H9 (cell line): ENCODE measurements around the gene SFMBT2. TPM values are rescaled to one million over a fixed set of nuclear protein-coding genes. Genes with fewer than 3 reads are reported as not detected.

Source experiments
- DNase-seq: peaks from one replicate; pipeline ENCODE4 v3.0.0-alpha.2; 2017
- H2AFZ ChIP-seq: one replicate; pipeline ENCODE4 v1.6.1; 2013; ENCODE audit warnings: mild to moderate bottlenecking, low read length, control low read depth, moderate library complexity
- H2AK5ac ChIP-seq: 2 replicates; pipeline ENCODE4 v1.6.1; 2013; ENCODE audit warnings: low read length, control low read depth, mixed read lengths; ENCODE audit not compliant: insufficient read length
- H2BK120ac ChIP-seq: one replicate; pipeline ENCODE4 v1.6.1; 2013; ENCODE audit warnings: low read depth, mild to moderate bottlenecking, low read length, control low read depth, inconsistent platforms; ENCODE audit not compliant: poor library complexity, severe bottlenecking
- H2BK12ac ChIP-seq: 2 replicates; pipeline ENCODE4 v1.6.1; 2013; ENCODE audit warnings: low read length, control low read depth, mixed read lengths, low read depth; ENCODE audit not compliant: insufficient read length
- H2BK15ac ChIP-seq: 2 replicates; pipeline ENCODE4 v1.6.1; 2013; ENCODE audit warnings: low read depth, low read length, control low read depth
- H2BK20ac ChIP-seq: one replicate; pipeline ENCODE4 v1.6.1; 2013; ENCODE audit warnings: low read depth, mild to moderate bottlenecking, low read length, control low read depth, inconsistent platforms; ENCODE audit not compliant: poor library complexity, severe bottlenecking
- H2BK5ac ChIP-seq: 2 replicates; pipeline ENCODE4 v1.6.1; 2013; ENCODE audit warnings: low read length, control low read depth, mixed read lengths; ENCODE audit not compliant: insufficient read length
- H3K14ac ChIP-seq: 2 replicates; pipeline ENCODE4 v1.6.1; 2013; ENCODE audit warnings: low read length, control low read depth; ENCODE audit not compliant: insufficient read depth
- H3K18ac ChIP-seq: 2 replicates; pipeline ENCODE4 v1.6.1; 2013; ENCODE audit warnings: low read depth, mild to moderate bottlenecking, mixed read lengths, low read length, control low read depth; ENCODE audit not compliant: insufficient read length
- H3K23ac ChIP-seq: 2 replicates; pipeline ENCODE4 v1.6.1; 2013; ENCODE audit warnings: low read length, control low read depth, mixed read lengths, low read depth; ENCODE audit not compliant: insufficient read length
- H3K23me2 ChIP-seq: 2 replicates; pipeline ENCODE4 v1.6.1; 2013; ENCODE audit warnings: low read depth, mild to moderate bottlenecking, mixed read lengths, low read length, control low read depth; ENCODE audit not compliant: insufficient read length, poor library complexity, severe bottlenecking
- H3K27ac ChIP-seq: 2 replicates; pipeline ENCODE4 v1.5.1; 2013; ENCODE audit warnings: low read length, control low read depth, mixed read lengths, low read depth; ENCODE audit not compliant: insufficient read length
- H3K27me3 ChIP-seq: 2 replicates; pipeline ENCODE4 v1.6.1; 2013; ENCODE audit warnings: low read length, control low read depth, inconsistent platforms; ENCODE audit not compliant: insufficient read depth
- H3K4ac ChIP-seq: 2 replicates; pipeline ENCODE4 v1.6.1; 2013; ENCODE audit warnings: low read depth, mild to moderate bottlenecking, control low read depth, inconsistent platforms, low read length, moderate library complexity
- H3K4me1 ChIP-seq: 2 replicates; pipeline ENCODE4 v1.6.1; 2013; ENCODE audit warnings: low read length, control low read depth, inconsistent platforms; ENCODE audit not compliant: insufficient read depth
- H3K4me2 ChIP-seq: 2 replicates; pipeline ENCODE4 v1.6.1; 2013; ENCODE audit warnings: low read length, control low read depth, mixed read lengths; ENCODE audit not compliant: insufficient read length, insufficient read depth
- H3K56ac ChIP-seq: 2 replicates; pipeline ENCODE4 v1.6.1; 2013; ENCODE audit warnings: low read depth, mild to moderate bottlenecking, mixed read lengths, low read length, control low read depth; ENCODE audit not compliant: insufficient read length
- H3K79me1 ChIP-seq: 2 replicates; pipeline ENCODE4 v1.6.1; 2013; ENCODE audit warnings: low read depth, mild to moderate bottlenecking, moderate library complexity, low read length, control low read depth, inconsistent platforms; ENCODE audit not compliant: insufficient read depth, poor library complexity, severe bottlenecking
- H3K79me2 ChIP-seq: 2 replicates; pipeline ENCODE4 v1.6.1; 2013; ENCODE audit warnings: low read length, control low read depth, inconsistent platforms; ENCODE audit not compliant: insufficient read depth
- H3K9ac ChIP-seq: 2 replicates; pipeline ENCODE4 v1.6.1; 2013; ENCODE audit warnings: low read length, control low read depth, mixed read lengths; ENCODE audit not compliant: insufficient read length; ENCODE audit errors: extremely low read depth
- H3K9me3 ChIP-seq: one replicate; pipeline ENCODE4 v1.6.1; 2013; ENCODE audit warnings: low read depth, low read length, inconsistent platforms; ENCODE audit not compliant: control insufficient read depth
- H3T11ph ChIP-seq: one replicate; pipeline ENCODE4 v1.6.1; 2013; ENCODE audit warnings: mild to moderate bottlenecking, low read length, control low read depth, inconsistent platforms
- H4K20me1 ChIP-seq: one replicate; pipeline ENCODE4 v1.6.1; 2013; ENCODE audit not compliant: control insufficient read depth, insufficient read length, insufficient read depth
- H4K5ac ChIP-seq: 2 replicates; pipeline ENCODE4 v1.6.1; 2013; ENCODE audit warnings: low read depth, mild to moderate bottlenecking, mixed read lengths, low read length, control low read depth; ENCODE audit not compliant: insufficient read length
- H4K8ac ChIP-seq: replicated peaks from 2 replicates; pipeline ENCODE4 v1.6.1; 2013; ENCODE audit warnings: low read length, control low read depth, mixed read lengths, low read depth; ENCODE audit not compliant: insufficient read length
- H4K91ac ChIP-seq: 2 replicates; pipeline ENCODE4 v1.6.1; 2013; ENCODE audit warnings: low read depth, mild to moderate bottlenecking, moderate library complexity, mixed read lengths, low read length, control low read depth; ENCODE audit not compliant: insufficient read length
- H3K27ac Mint-ChIP-seq, 3 experiments: 2 replicates in 2 of 3; 3 replicates in 1 of 3; pipeline ENCODE4 v1.8.0; 2020 to 2021; ENCODE audit warnings: mixed read lengths in 3 of 3, mild to moderate bottlenecking in 1 of 3, moderate library complexity in 1 of 3
- H3K27me3 Mint-ChIP-seq: 2 replicates; pipeline ENCODE4 v1.8.0; 2021; ENCODE audit warnings: low read depth, mild to moderate bottlenecking, moderate library complexity, mixed read lengths
- H3K36me3 Mint-ChIP-seq, 3 experiments: 2 replicates in 2 of 3; 3 replicates in 1 of 3; pipeline ENCODE4 v1.8.0; 2020 to 2021; ENCODE audit warnings: low read depth in 3 of 3, mixed read lengths in 3 of 3; ENCODE audit not compliant: insufficient read depth in 1 of 3
- H3K4me1 Mint-ChIP-seq, 2 experiments: 2 replicates each; pipeline ENCODE4 v1.8.0; 2020; ENCODE audit warnings: mixed read lengths in 2 of 2
- H3K4me3 Mint-ChIP-seq, 2 experiments: 2 replicates in 1 of 2; 3 replicates in 1 of 2; pipeline ENCODE4 v1.8.0; 2020 to 2021; ENCODE audit warnings: mild to moderate bottlenecking in 2 of 2, mixed read lengths in 2 of 2, moderate library complexity in 1 of 2
- H3K9me3 Mint-ChIP-seq, 2 experiments: 2 replicates in 1 of 2; 3 replicates in 1 of 2; pipeline ENCODE4 v1.8.0; 2020; ENCODE audit warnings: mild to moderate bottlenecking in 2 of 2, mixed read lengths in 2 of 2, moderate library complexity in 1 of 2
- CTCF ChIP-seq: fragments of 200-600 bp; sonication (generic); conservative IDR thresholded peaks from 3 replicates; pipeline ENCODE4 v1.8.0; 2021; ENCODE audit warnings: antibody characterized with exemption, mild to moderate bottlenecking
- WGBS: extraction: QIAGEN DNeasy Blood & Tissue Kit; methylation state at CpG from one replicate; pipeline ENCODE4 v1.1.7; 2013; ENCODE audit warnings: missing lambda C conversion rate, low lambda C conversion rate, mixed read lengths; ENCODE audit not compliant: insufficient read length; ENCODE audit errors: extremely low coverage; 5-methylcytosine and 5-hydroxymethylcytosine counted together
- total RNA-seq: library from RNA; stranded (reverse); gene quantifications from 2 replicates; pipeline ENCODE4 v1.2.1, GENCODE V29; 2021

SFMBT2 gene
- total RNA-seq, 1 experiment from 2014 or later: 5.3 TPM

- H3K9me3 ChIP-seq: no peaks in the 10 kb centered on the region
- no peaks in the 10 kb centered on the region for H3K36me3 Mint-ChIP-seq
- no peaks in the 10 kb centered on the region for H3K27me3 ChIP-seq
- H2BK5ac ChIP-seq: no peak overlapping the region
- H3K9me3 Mint-ChIP-seq: peaks cover 0 to 2% of the 10 kb centered on the region in 2 experiments; a peak in 1 of 5 replicates
- H3T11ph ChIP-seq: no peak overlapping the region
- H3K4me3 Mint-ChIP-seq: no peak overlapping the region
- H3K4me1 Mint-ChIP-seq: peaks cover 5 to 12% of the 10 kb centered on the region in 2 experiments
- H3K27me3 Mint-ChIP-seq: no peaks in the 10 kb centered on the region
- H3K9ac ChIP-seq: no peak overlapping the region
- H3K4me1 ChIP-seq: no peaks in the 10 kb centered on the region; the same call in 1 of the 2 replicates
- H4K20me1 ChIP-seq: no peaks in the 10 kb centered on the region
- no peaks in the 10 kb centered on the region for H3K23me2 ChIP-seq
- no peak overlapping the region for H2AFZ ChIP-seq
- no peak overlapping the region for H3K4ac ChIP-seq
- no peak overlapping the region for H3K56ac ChIP-seq
- H2BK15ac ChIP-seq: no peak overlapping the region
- WGBS: no CpG with 5 or more reads among the region's 12 CpGs
- no peak overlapping the region for H2AK5ac ChIP-seq
- no peak for DNase-seq
- no peak overlapping the region for H2BK20ac ChIP-seq
- peak overlapping the region in 1 of 3 experiments; percentile 43; a peak in 1 of 7 replicates for H3K27ac Mint-ChIP-seq
- no peak overlapping the region for H2BK120ac ChIP-seq
- no peaks in the 10 kb centered on the region for H3K79me2 ChIP-seq
- H3K4me2 ChIP-seq: no peak overlapping the region
- H4K8ac ChIP-seq: no peak overlapping the region
- no peak overlapping the region; the same call in 1 of the 2 replicates for H3K14ac ChIP-seq
- H3K27ac ChIP-seq: no peak overlapping the region
- no peak overlapping the region for H3K18ac ChIP-seq
- H4K91ac ChIP-seq: no peak overlapping the region
- H4K5ac ChIP-seq: no peak overlapping the region
- no peaks in the 10 kb centered on the region for H3K79me1 ChIP-seq
- H3K23ac ChIP-seq: no peak overlapping the region
- no peak for TF ChIP-seq CTCF
- H2BK12ac ChIP-seq: no peak overlapping the region
Observed at GRCh38 chr10:7441403-7442147, 30.7 kb upstream of the SFMBT2 start.
